GM12878 (cell line): ENCODE measurements around the gene YWHAH. TPM values are rescaled to one million over a fixed set of nuclear protein-coding genes. Genes with fewer than 3 reads are reported as not detected.

ENCODE experiments used
- CBFB ChIP-seq: IDR thresholded peaks from 2 replicates; pipeline ENCODE4 v1.6.1; 2016; ENCODE audit warnings: antibody characterized with exemption, low read depth
- DPF2 ChIP-seq: fragments of 450-650 bp; IDR thresholded peaks from 2 replicates; pipeline ENCODE4 v1.6.1; 2017; ENCODE audit warnings: mild to moderate bottlenecking
- EED ChIP-seq: sonication (generic); IDR thresholded peaks from 2 replicates; pipeline ENCODE4 v1.6.1; 2016; ENCODE audit warnings: antibody characterized with exemption, low read depth
- ESRRA ChIP-seq: IDR thresholded peaks from 2 replicates; pipeline ENCODE4 v1.6.1; 2012; ENCODE audit warnings: mild to moderate bottlenecking, low read length, improper control_type of control experiment
- FOS ChIP-seq: IDR thresholded peaks from 3 replicates; pipeline ENCODE4 v1.6.1; 2011; ENCODE audit warnings: borderline replicate concordance; ENCODE audit not compliant: insufficient read length; ENCODE audit errors: extremely low read depth
- GABPA ChIP-seq: IDR thresholded peaks from 2 replicates; pipeline ENCODE4 v1.6.1; 2014; ENCODE audit warnings: antibody characterized with exemption, low read depth, mild to moderate bottlenecking, inconsistent platforms
- HDGF ChIP-seq: fragments of 450-650 bp; IDR thresholded peaks from 2 replicates; pipeline ENCODE4 v1.6.1; 2016; ENCODE audit warnings: antibody characterized with exemption
- IRF4 ChIP-seq: IDR thresholded peaks from 2 replicates; pipeline ENCODE4 v1.6.1; 2011; ENCODE audit warnings: low read depth, low read length
- MEF2B ChIP-seq: fragments of 450-650 bp; IDR thresholded peaks from 2 replicates; pipeline ENCODE4 v1.6.1; 2018; ENCODE audit warnings: mild to moderate bottlenecking, moderate library complexity; ENCODE audit not compliant: partially characterized antibody, poor library complexity, severe bottlenecking
- MTA2 ChIP-seq: fragments of 450-650 bp; IDR thresholded peaks from 2 replicates; pipeline ENCODE4 v1.6.1; 2016; ENCODE audit warnings: low read depth, mild to moderate bottlenecking, moderate library complexity
- MXI1 ChIP-seq: fragments of 150-350 bp; IDR thresholded peaks from 2 replicates; pipeline ENCODE4 v1.6.1; 2011; ENCODE audit warnings: low read depth, mild to moderate bottlenecking, inconsistent platforms, low read length, improper control_type of control experiment
- MYB ChIP-seq: fragments of 150-350 bp; IDR thresholded peaks from 2 replicates; pipeline ENCODE4 v1.6.1; 2014; ENCODE audit warnings: mild to moderate bottlenecking, low read depth, low read length, borderline replicate concordance
- NFIC ChIP-seq: IDR thresholded peaks from 2 replicates; pipeline ENCODE4 v1.6.1; 2012; ENCODE audit warnings: low read depth, mild to moderate bottlenecking, inconsistent platforms, low read length, moderate library complexity
- NFYB ChIP-seq: IDR thresholded peaks from 2 replicates; pipeline ENCODE4 v1.6.1; 2011; ENCODE audit warnings: low read depth, mild to moderate bottlenecking, low read length, improper control_type of control experiment, moderate library complexity; ENCODE audit not compliant: insufficient read depth
- NR2F1 ChIP-seq: fragments of 450-650 bp; conservative IDR thresholded peaks from 2 replicates; pipeline ENCODE4 v1.6.1; 2017; ENCODE audit warnings: mild to moderate bottlenecking
- POLR2AphosphoS5 ChIP-seq: IDR thresholded peaks from 2 replicates; pipeline ENCODE4 v1.6.1; 2011; ENCODE audit warnings: mild to moderate bottlenecking, low read length, inconsistent platforms
- POU2F2 ChIP-seq: IDR thresholded peaks from 3 replicates; pipeline ENCODE4 v1.6.1; 2011; ENCODE audit warnings: low read depth, mild to moderate bottlenecking, low read length, borderline replicate concordance
- RB1 ChIP-seq: fragments of 450-650 bp; formaldehyde crosslinking; IDR thresholded peaks from 2 replicates; pipeline ENCODE4 v1.6.1; 2017; ENCODE audit warnings: mild to moderate bottlenecking, borderline replicate concordance
- SIX5 ChIP-seq: IDR thresholded peaks from 2 replicates; pipeline ENCODE4 v1.6.1; 2011; ENCODE audit warnings: mild to moderate bottlenecking, low read depth, low read length, moderate library complexity; ENCODE audit not compliant: severe bottlenecking
- STAT1 ChIP-seq: fragments of 450-650 bp; conservative IDR thresholded peaks from 2 replicates; pipeline ENCODE4 v1.6.1; 2014; ENCODE audit warnings: antibody characterized with exemption, mild to moderate bottlenecking
- ZNF207 ChIP-seq: fragments of 450-650 bp; IDR thresholded peaks from 2 replicates; pipeline ENCODE4 v1.6.1; 2014; ENCODE audit warnings: antibody characterized with exemption, mild to moderate bottlenecking, borderline replicate concordance
- ZNF274 ChIP-seq: IDR thresholded peaks from one replicate; pipeline ENCODE4 v1.8.0; 2011; ENCODE audit not compliant: insufficient read length, insufficient read depth
- polyA plus RNA-seq, 11 experiments: library from polyadenylated mRNA; depleted of rRNA in 4 of 11; unstranded in 6 of 11; stranded (reverse) in 5 of 11; fragments of >200 nt; fragmentation: Nextera tagmentation in 4 of 11; fragmentation: Illumina TruSeq in 1 of 11; extraction: Ambion mirVana in 4 of 11; extraction: Trizol in 1 of 11; gene quantifications; 1 replicate in 1 of 11; 2 replicates in 10 of 11; pipeline versions ENCODE4 v1.2.1 to v1.2.3, GENCODE V29; 2011 to 2016; ENCODE audit warnings: inconsistent platforms in 2 of 11, missing spikeins in 2 of 11, low read depth in 1 of 11
- total RNA-seq, 4 experiments: library from RNA; depleted of rRNA in 3 of 4; stranded (reverse); fragments of >200 nt in 3 of 4; fragmentation: Illumina TruSeq in 1 of 4; extraction: Trizol in 1 of 4; gene quantifications; 2 replicates each; pipeline versions ENCODE4 v1.2.1 to v1.2.3, GENCODE V29; 2013 to 2021
- TF ChIP-seq, protein P1 (sequence below): IDR thresholded peaks from 2 replicates; pipeline ENCODE4 v1.6.1; 2012; ENCODE audit warnings: low read depth, low read length, improper control_type of control experiment
- TF ChIP-seq, protein P2 (sequence below): IDR thresholded peaks from 2 replicates; pipeline ENCODE4 v1.6.1; 2012; ENCODE audit warnings: improper control_type of control experiment, low read depth, low read length; ENCODE audit not compliant: insufficient replicate concordance
- TF ChIP-seq, protein P3 (sequence below): IDR thresholded peaks from 2 replicates; pipeline ENCODE4 v1.6.1; 2012; ENCODE audit warnings: low read length, inconsistent platforms

The YWHAH gene
- total and polyA plus RNA-seq, 10 of the 15 experiments (the other 5 are each of a cell fraction or from before 2014, with no cell fraction given): 34.2 to 197 (median 115) TPM

DNA sequence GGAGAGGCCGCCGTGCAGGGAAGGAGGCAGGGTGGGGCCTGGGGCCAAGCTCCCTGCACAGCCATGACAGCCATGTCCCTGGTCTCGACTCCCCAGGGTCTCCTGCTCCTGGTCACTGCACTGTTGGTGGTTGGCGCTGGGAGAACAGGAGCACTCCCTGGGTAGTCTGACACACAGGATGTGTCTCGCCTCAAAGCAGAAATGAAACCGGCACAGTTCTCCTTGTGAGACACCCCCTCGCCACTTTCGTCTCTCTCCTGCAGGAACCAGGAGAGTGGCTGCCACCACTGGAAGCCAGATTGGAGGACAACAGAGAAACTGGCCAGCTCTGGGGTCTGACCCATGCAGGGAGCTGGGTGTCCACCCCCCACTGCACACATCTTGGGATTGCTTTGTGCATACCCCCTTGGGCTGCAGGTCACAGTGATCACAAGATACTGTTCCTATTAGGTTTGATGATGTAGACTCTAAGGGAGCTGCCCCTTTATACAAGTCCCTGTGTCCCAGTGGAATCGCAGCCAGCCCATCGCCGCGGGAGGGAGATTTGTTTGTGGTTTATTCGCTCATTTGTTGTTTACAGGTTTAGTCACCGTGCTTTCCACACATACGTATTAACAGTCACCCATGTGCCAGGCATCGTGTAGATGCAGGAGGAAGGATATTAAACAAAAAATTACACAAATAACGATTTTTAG, 27.0 kb upstream of the YWHAH start (continued):
- TF ChIP-seq POU2F2: no peak; the same call in 2 of the 3 replicates
- no peak for TF ChIP-seq SIX5
- no peak for TF ChIP-seq FOS
- peak; percentile 98 for TF ChIP-seq EED
- TF ChIP-seq, protein P1, sequence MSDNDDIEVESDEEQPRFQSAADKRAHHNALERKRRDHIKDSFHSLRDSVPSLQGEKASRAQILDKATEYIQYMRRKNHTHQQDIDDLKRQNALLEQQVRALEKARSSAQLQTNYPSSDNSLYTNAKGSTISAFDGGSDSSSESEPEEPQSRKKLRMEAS: peak; percentile 31; the same call in 1 of the 2 replicates
- TF ChIP-seq ZNF274: no peak
- no peak for TF ChIP-seq POLR2AphosphoS5
- TF ChIP-seq HDGF: 0 out of 2 replicates have a peak, but pooled peaks have one; percentile 33
- TF ChIP-seq NFYB: no peak
- TF ChIP-seq STAT1: no peak
- TF ChIP-seq DPF2: peak; percentile 93
- TF ChIP-seq, protein P2, sequence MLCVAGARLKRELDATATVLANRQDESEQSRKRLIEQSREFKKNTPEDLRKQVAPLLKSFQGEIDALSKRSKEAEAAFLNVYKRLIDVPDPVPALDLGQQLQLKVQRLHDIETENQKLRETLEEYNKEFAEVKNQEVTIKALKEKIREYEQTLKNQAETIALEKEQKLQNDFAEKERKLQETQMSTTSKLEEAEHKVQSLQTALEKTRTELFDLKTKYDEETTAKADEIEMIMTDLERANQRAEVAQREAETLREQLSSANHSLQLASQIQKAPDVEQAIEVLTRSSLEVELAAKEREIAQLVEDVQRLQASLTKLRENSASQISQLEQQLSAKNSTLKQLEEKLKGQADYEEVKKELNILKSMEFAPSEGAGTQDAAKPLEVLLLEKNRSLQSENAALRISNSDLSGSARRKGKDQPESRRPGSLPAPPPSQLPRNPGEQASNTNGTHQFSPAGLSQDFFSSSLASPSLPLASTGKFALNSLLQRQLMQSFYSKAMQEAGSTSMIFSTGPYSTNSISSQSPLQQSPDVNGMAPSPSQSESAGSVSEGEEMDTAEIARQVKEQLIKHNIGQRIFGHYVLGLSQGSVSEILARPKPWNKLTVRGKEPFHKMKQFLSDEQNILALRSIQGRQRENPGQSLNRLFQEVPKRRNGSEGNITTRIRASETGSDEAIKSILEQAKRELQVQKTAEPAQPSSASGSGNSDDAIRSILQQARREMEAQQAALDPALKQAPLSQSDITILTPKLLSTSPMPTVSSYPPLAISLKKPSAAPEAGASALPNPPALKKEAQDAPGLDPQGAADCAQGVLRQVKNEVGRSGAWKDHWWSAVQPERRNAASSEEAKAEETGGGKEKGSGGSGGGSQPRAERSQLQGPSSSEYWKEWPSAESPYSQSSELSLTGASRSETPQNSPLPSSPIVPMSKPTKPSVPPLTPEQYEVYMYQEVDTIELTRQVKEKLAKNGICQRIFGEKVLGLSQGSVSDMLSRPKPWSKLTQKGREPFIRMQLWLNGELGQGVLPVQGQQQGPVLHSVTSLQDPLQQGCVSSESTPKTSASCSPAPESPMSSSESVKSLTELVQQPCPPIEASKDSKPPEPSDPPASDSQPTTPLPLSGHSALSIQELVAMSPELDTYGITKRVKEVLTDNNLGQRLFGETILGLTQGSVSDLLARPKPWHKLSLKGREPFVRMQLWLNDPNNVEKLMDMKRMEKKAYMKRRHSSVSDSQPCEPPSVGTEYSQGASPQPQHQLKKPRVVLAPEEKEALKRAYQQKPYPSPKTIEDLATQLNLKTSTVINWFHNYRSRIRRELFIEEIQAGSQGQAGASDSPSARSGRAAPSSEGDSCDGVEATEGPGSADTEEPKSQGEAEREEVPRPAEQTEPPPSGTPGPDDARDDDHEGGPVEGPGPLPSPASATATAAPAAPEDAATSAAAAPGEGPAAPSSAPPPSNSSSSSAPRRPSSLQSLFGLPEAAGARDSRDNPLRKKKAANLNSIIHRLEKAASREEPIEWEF: no peak
- TF ChIP-seq NFIC: peak; percentile 43; the same call in 1 of the 2 replicates
- TF ChIP-seq, protein P3, sequence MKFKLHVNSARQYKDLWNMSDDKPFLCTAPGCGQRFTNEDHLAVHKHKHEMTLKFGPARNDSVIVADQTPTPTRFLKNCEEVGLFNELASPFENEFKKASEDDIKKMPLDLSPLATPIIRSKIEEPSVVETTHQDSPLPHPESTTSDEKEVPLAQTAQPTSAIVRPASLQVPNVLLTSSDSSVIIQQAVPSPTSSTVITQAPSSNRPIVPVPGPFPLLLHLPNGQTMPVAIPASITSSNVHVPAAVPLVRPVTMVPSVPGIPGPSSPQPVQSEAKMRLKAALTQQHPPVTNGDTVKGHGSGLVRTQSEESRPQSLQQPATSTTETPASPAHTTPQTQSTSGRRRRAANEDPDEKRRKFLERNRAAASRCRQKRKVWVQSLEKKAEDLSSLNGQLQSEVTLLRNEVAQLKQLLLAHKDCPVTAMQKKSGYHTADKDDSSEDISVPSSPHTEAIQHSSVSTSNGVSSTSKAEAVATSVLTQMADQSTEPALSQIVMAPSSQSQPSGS: no peak; the same call in 1 of the 2 replicates
- TF ChIP-seq RB1: no peak
- TF ChIP-seq GABPA: no peak
- no peak for TF ChIP-seq ZNF207
- peak; percentile 32; the same call in 1 of the 2 replicates for TF ChIP-seq MTA2
- TF ChIP-seq MYB: no peak
- no peak for TF ChIP-seq CBFB
- TF ChIP-seq ESRRA: no peak
- peak; percentile 23; the same call in 1 of the 2 replicates for TF ChIP-seq NR2F1
- no peak for TF ChIP-seq MXI1
- TF ChIP-seq MEF2B: peak; percentile 55
- TF ChIP-seq IRF4: peak; percentile 76; the same call in 1 of the 2 replicates
